WTC11 (cell line): ENCODE data around the gene SLC9C1. TPM values are rescaled to one million over a fixed set of nuclear protein-coding genes. Genes with fewer than 3 reads are reported as not detected.

Experiments
- ATAC-seq: fragments of 200-7000 bp; cut with Tn5 transposase; 2 replicates; pipeline ENCODE4 v1.10.0; 2021; ENCODE audit warnings: mild to moderate bottlenecking, moderate library complexity
- Bru-seq: library from RNA; stranded (reverse); fragments of 400-500 nt; gene quantifications from one replicate; lab custom pipeline; 2021; lab: Mats Ljungman, UMichigan
- CTCF ChIA-PET: fragments of 300-600 bp; sonication (Branson Sonifier 250); formaldehyde crosslinking; loops from one replicate; lab custom pipeline; 2021; ENCODE audit warnings: antibody characterized with exemption; lab: Charles Lee
- POLR2A ChIA-PET: fragments of 350-600 bp; sonication (Branson Sonifier 250); formaldehyde crosslinking; loops from one replicate; lab custom pipeline; 2021; ENCODE audit warnings: antibody characterized with exemption; lab: Charles Lee
- DNase-seq: peaks from one replicate; pipeline ENCODE4 v3.0.0; 2021; ENCODE audit warnings: low spot score
- H3K27ac Mint-ChIP-seq: 2 replicates; pipeline ENCODE4 v1.8.0; 2021; ENCODE audit warnings: mixed read lengths
- H3K27me3 Mint-ChIP-seq: 2 replicates; pipeline ENCODE4 v1.8.0; 2021; ENCODE audit warnings: low read depth, mild to moderate bottlenecking, moderate library complexity, mixed read lengths
- H3K36me3 Mint-ChIP-seq: 2 replicates; pipeline ENCODE4 v1.8.0; 2021; ENCODE audit warnings: mixed read lengths
- H3K4me1 Mint-ChIP-seq: 2 replicates; pipeline ENCODE4 v1.8.0; 2022; ENCODE audit warnings: mixed read lengths
- H3K4me3 Mint-ChIP-seq: 2 replicates; pipeline ENCODE4 v1.8.0; 2021; ENCODE audit warnings: mild to moderate bottlenecking, moderate library complexity, mixed read lengths
- H3K9me3 Mint-ChIP-seq: 2 replicates; pipeline ENCODE4 v1.8.0; 2021; ENCODE audit warnings: mixed read lengths
- CTCF ChIP-seq: fragments of 200-600 bp; IDR thresholded peaks from 2 replicates; pipeline ENCODE4 v1.8.0; 2022; ENCODE audit warnings: antibody characterized with exemption
- E2F1 ChIP-seq: sonication (generic); formaldehyde crosslinking; IDR thresholded peaks from 2 replicates; pipeline ENCODE4 v1.8.0; 2022; ENCODE audit warnings: mild to moderate bottlenecking, missing genetic modification reagents
- ERG ChIP-seq: fragments of 250-450 bp; sonication (Bioruptor Pico); IDR thresholded peaks from 2 replicates; pipeline ENCODE4 v1.8.0; 2021; ENCODE audit warnings: mild to moderate bottlenecking
- ESRRA ChIP-seq: sonication (generic); formaldehyde crosslinking; IDR thresholded peaks from 2 replicates; pipeline ENCODE4 v1.8.1; 2022; ENCODE audit warnings: mild to moderate bottlenecking, missing genetic modification reagents, borderline replicate concordance
- GABPB1 ChIP-seq: sonication (generic); formaldehyde crosslinking; IDR thresholded peaks from 2 replicates; pipeline ENCODE4 v1.8.1; 2023; ENCODE audit warnings: mild to moderate bottlenecking, missing genetic modification reagents
- IRF2 ChIP-seq: sonication (generic); formaldehyde crosslinking; IDR thresholded peaks from 2 replicates; pipeline ENCODE4 v1.8.0; 2022; ENCODE audit warnings: low read depth, missing genetic modification reagents, borderline replicate concordance
- JUN ChIP-seq: sonication (generic); formaldehyde crosslinking; IDR thresholded peaks from 2 replicates; pipeline ENCODE4 v1.8.0; 2023; ENCODE audit warnings: mild to moderate bottlenecking, missing genetic modification reagents
- MXD4 ChIP-seq: fragments of 250-450 bp; sonication (Bioruptor Pico); IDR thresholded peaks from 2 replicates; pipeline ENCODE4 v1.8.0; 2021; ENCODE audit warnings: mild to moderate bottlenecking, moderate library complexity, borderline replicate concordance
- NFATC4 ChIP-seq: fragments of 250-450 bp; sonication (Bioruptor Pico); IDR thresholded peaks from 2 replicates; pipeline ENCODE4 v1.9.0; 2021; ENCODE audit warnings: mild to moderate bottlenecking
- NFYB ChIP-seq: sonication (generic); formaldehyde crosslinking; conservative IDR thresholded peaks from 2 replicates; pipeline ENCODE4 v1.8.0; 2022; ENCODE audit warnings: low read depth, missing genetic modification reagents
- OVOL2 ChIP-seq: fragments of 250-450 bp; sonication (Bioruptor Pico); IDR thresholded peaks from 2 replicates; pipeline ENCODE4 v1.9.0; 2021; ENCODE audit warnings: mild to moderate bottlenecking, borderline replicate concordance
- PRDM15 ChIP-seq: sonication (generic); formaldehyde crosslinking; IDR thresholded peaks from 2 replicates; pipeline ENCODE4 v1.8.0; 2022; ENCODE audit warnings: missing genetic modification reagents
- RELA ChIP-seq: sonication (generic); formaldehyde crosslinking; IDR thresholded peaks from 2 replicates; pipeline ENCODE4 v1.8.1; 2022; ENCODE audit warnings: missing genetic modification reagents, mild to moderate bottlenecking, borderline replicate concordance
- ZNF281 ChIP-seq: sonication (generic); formaldehyde crosslinking; IDR thresholded peaks from 2 replicates; pipeline ENCODE4 v1.8.0; 2023; ENCODE audit warnings: mild to moderate bottlenecking, missing genetic modification reagents
- ZNF317 ChIP-seq: sonication (generic); formaldehyde crosslinking; IDR thresholded peaks from 2 replicates; pipeline ENCODE4 v1.8.1; 2023; ENCODE audit warnings: low read depth, mild to moderate bottlenecking, moderate library complexity, missing genetic modification reagents, borderline replicate concordance
- ZNF532 ChIP-seq: fragments of 250-450 bp; sonication (Bioruptor Pico); IDR thresholded peaks from 2 replicates; pipeline ENCODE4 v1.9.0; 2021; ENCODE audit warnings: mild to moderate bottlenecking, borderline replicate concordance
- long read RNA-seq, 3 experiments: library from RNA in 1 of 3; library from capped mRNA in 1 of 3; library from polyadenylated mRNA in 1 of 3; unstranded in 2 of 3; stranded (forward) in 1 of 3; transcript quantifications; one replicate each; pipeline ENCODE4 v2.0.0, GENCODE V29; 2021
- total RNA-seq: library from RNA; stranded (reverse); gene quantifications from 3 replicates; pipeline ENCODE4 v1.2.3, GENCODE V29; 2021

The SLC9C1 gene
- total RNA-seq (1.4 to 3.5 TPM (median 2.5 TPM) in 3 replicates), Bru-seq, nascent RNA (percentile 59 among the genes with signal in this experiment)
- long read RNA-seq, experiment 1, partial matches to known transcripts = 0 of 4 reads
- long read RNA-seq, experiment 1, other reads (novel, unspliced or antisense) = 4 of 4 reads
- long read RNA-seq, experiment 2, partial matches to known transcripts = 0 of 6 reads
- long read RNA-seq, experiment 2, other reads (novel, unspliced or antisense) = 6 of 6 reads
- long read RNA-seq, experiment 3, partial matches to known transcripts = 1 of 1 reads
- long read RNA-seq, experiment 3, other reads (novel, unspliced or antisense) = 0 of 1 reads

- peak; percentile 34 for DNase-seq
- CTCF ChIA-PET = interaction anchor here (0.5 to 3.3 kb wide), 39 partner anchors 9 to 1779 kb away, joined by 3 to 41 read pairs (median 6); partner anchors contain the start of genes ATG3, CD200, GCSAM and SLC35A5
- Mint-ChIP-seq H3K27me3 (no peaks in the 10 kb centered on the region), H3K36me3 (peaks cover 21% of the 10 kb centered on the region), H3K4me3 (peak within 1 kb of the TSS; percentile 57), H3K9me3 (peaks cover 33% of the 10 kb centered on the region), H3K4me1 (peaks cover 39% of the 10 kb centered on the region), H3K27ac (peak within 1 kb of the TSS; percentile 95)
- POLR2A ChIA-PET = interaction anchor here (0.6 to 1.9 kb wide), 7 partner anchors 9 to 267 kb away, joined by 3 to 12 read pairs (median 4); partner anchors contain the start of gene CD200
- peak; percentile 83 for ATAC-seq
- no peak for TF ChIP-seq IRF2 (CRISPR knock-in tag)
- TF ChIP-seq ZNF317 (CRISPR knock-in tag) = no peak
- no peak for TF ChIP-seq MXD4 (CRISPR knock-in tag)
- TF ChIP-seq CTCF = 0 out of 2 replicates have a peak, but pooled peaks have one; percentile 15
- no peak for TF ChIP-seq PRDM15
- no peak for TF ChIP-seq OVOL2 (CRISPR knock-in tag)
- no peak for TF ChIP-seq GABPB1 (CRISPR knock-in tag)
- TF ChIP-seq ZNF532 (CRISPR knock-in tag) = no peak
- TF ChIP-seq E2F1 (CRISPR knock-in tag) = no peak
- 0 out of 2 replicates have a peak, but pooled peaks have one; percentile 22 for TF ChIP-seq NFYB
- TF ChIP-seq ESRRA (CRISPR knock-in tag) = no peak
- no peak for TF ChIP-seq ERG (CRISPR knock-in tag)
- TF ChIP-seq JUN (CRISPR knock-in tag) = no peak
- no peak for TF ChIP-seq ZNF281
- no peak for TF ChIP-seq NFATC4 (CRISPR knock-in tag)
- TF ChIP-seq RELA = no peak
Measured at GRCh38 chr3:112293368-112294321, at the start of gene SLC9C1. SLC9C1 (minus strand) TSS chr3:112294216; CDS start chr3:112286791, 7,425 bp downstream.
